Measurements from ENCODE around the gene SMNDC1. TPM values are rescaled to one million over a fixed set of nuclear protein-coding genes. Genes with fewer than 3 reads are reported as not detected.

The SMNDC1 gene
- total RNA-seq, 2 experiments from 2014 or later: 39.7 to 42.4 TPM

- ATAC-seq: no peak
- intact Hi-C loops (cut with micrococcal nuclease): loop anchor here (5.0 kb wide), 1 partner anchor 196 kb away; no protein-coding TSS in a partner anchor
- ChIA-PET CTCF (interaction anchor here (0.7 to 1.6 kb wide), 3 partner anchors 28 to 196 kb away, joined by 3 to 4 read pairs (median 3); no protein-coding TSS in a partner anchor), POLR2A (interaction anchor here (0.6 kb wide), 1 partner anchor 8 kb away, joined by 3 read pairs; no protein-coding TSS in a partner anchor)
- Mint-ChIP-seq H3K4me1 (ENCODE audit: low read depth) (peaks cover 28% of the 10 kb centered on the region), H3K27me3 (peaks cover 2% of the 10 kb centered on the region), H3K36me3 (ENCODE audit: low read depth) (no peaks in the 10 kb centered on the region), H3K27ac (no peak overlapping the region), H3K9me3 (no peaks in the 10 kb centered on the region), H3K4me3 (no peak overlapping the region)
- TF ChIP-seq, protein P1, sequence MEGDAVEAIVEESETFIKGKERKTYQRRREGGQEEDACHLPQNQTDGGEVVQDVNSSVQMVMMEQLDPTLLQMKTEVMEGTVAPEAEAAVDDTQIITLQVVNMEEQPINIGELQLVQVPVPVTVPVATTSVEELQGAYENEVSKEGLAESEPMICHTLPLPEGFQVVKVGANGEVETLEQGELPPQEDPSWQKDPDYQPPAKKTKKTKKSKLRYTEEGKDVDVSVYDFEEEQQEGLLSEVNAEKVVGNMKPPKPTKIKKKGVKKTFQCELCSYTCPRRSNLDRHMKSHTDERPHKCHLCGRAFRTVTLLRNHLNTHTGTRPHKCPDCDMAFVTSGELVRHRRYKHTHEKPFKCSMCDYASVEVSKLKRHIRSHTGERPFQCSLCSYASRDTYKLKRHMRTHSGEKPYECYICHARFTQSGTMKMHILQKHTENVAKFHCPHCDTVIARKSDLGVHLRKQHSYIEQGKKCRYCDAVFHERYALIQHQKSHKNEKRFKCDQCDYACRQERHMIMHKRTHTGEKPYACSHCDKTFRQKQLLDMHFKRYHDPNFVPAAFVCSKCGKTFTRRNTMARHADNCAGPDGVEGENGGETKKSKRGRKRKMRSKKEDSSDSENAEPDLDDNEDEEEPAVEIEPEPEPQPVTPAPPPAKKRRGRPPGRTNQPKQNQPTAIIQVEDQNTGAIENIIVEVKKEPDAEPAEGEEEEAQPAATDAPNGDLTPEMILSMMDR (IDR thresholded peaks at IDR 0.05): no peak
- DNase-seq: no peak
Measured at GRCh38 chr10:110350812-110351211, 46.1 kb upstream of the SMNDC1 start.

GRCh38 chr10:110349831-110350230 lies 45.1 kb upstream of the SMNDC1 start:
- ChIA-PET POLR2A (no interaction called here), CTCF (interaction anchor here (1.1 to 1.5 kb wide), 2 partner anchors 197 to 199 kb away, joined by 3 read pairs; no protein-coding TSS in a partner anchor)
- Mint-ChIP-seq H3K4me3 (no peak overlapping the region), H3K27ac (no peak overlapping the region), H3K9me3 (no peaks in the 10 kb centered on the region), H3K27me3 (peaks cover 5% of the 10 kb centered on the region), H3K4me1 (ENCODE audit: low read depth) (peaks cover 19% of the 10 kb centered on the region), H3K36me3 (ENCODE audit: low read depth) (no peaks in the 10 kb centered on the region)
- no peak for ATAC-seq
- no peak for DNase-seq
- intact Hi-C loops (cut with micrococcal nuclease): loop anchor here (5.0 kb wide), 1 partner anchor 197 kb away; no protein-coding TSS in a partner anchor
- TF ChIP-seq, protein P1 (IDR thresholded peaks at IDR 0.05): no peak

DNA sequence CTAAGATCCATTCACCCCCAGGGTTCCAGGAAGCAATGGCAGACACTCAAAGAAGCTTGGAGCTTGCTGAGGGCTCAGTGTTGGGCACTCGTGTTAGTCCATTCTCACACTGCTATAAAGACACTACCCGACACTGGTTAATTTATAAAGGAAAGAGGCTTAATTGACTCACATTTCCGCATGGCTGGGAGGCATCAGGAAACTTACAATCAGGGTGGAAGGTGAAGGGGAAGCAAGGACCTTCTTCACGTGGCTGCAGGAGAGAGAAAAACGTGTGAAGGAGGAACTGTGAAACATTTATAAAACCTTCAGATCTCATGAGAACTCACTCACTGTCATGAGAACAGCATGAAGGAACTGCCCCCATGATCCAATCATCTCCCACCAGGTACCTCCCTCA lies 44.7 kb upstream of the SMNDC1 start:
- H3K27ac Mint-ChIP-seq: no peak overlapping the region
- CTCF ChIA-PET: interaction anchor here (1.1 to 1.5 kb wide), 2 partner anchors 198 to 199 kb away, joined by 3 read pairs; no protein-coding TSS in a partner anchor
- H3K27me3 Mint-ChIP-seq: peaks cover 8% of the 10 kb centered on the region

GRCh38 chr10:110348336-110348735 lies 43.6 kb upstream of the SMNDC1 start:
- no peak overlapping the region for H3K4me3 Mint-ChIP-seq
- no peak overlapping the region for H3K27ac Mint-ChIP-seq
- no peak for ATAC-seq
- CTCF ChIA-PET: no interaction called here
- H3K27me3 Mint-ChIP-seq: peaks cover 8% of the 10 kb centered on the region
- H3K9me3 Mint-ChIP-seq: no peaks in the 10 kb centered on the region
- TF ChIP-seq, protein P1 (IDR thresholded peaks at IDR 0.05): no peak
- peaks cover 4% of the 10 kb centered on the region for H3K4me1 Mint-ChIP-seq (ENCODE audit: low read depth)
- POLR2A ChIA-PET: no interaction called here
- no peak for DNase-seq
- intact Hi-C loops (cut with micrococcal nuclease): no loop called here
- H3K36me3 Mint-ChIP-seq (ENCODE audit: low read depth): no peaks in the 10 kb centered on the region

More for the DNA sequence above, 44.7 kb upstream of the SMNDC1 start:
- TF ChIP-seq, protein P1 (IDR thresholded peaks at IDR 0.05): no peak
- Mint-ChIP-seq H3K9me3 (no peaks in the 10 kb centered on the region), H3K36me3 (ENCODE audit: low read depth) (no peaks in the 10 kb centered on the region), H3K4me3 (no peak overlapping the region), H3K4me1 (ENCODE audit: low read depth) (peaks cover 14% of the 10 kb centered on the region)
- DNase-seq (no peak), ATAC-seq (no peak)
- intact Hi-C loops (cut with micrococcal nuclease): no loop called here
- POLR2A ChIA-PET: no interaction called here

- intact Hi-C loops (cut with micrococcal nuclease): no loop called here
Measured at GRCh38 chr10:110346914-110347313, 42.2 kb upstream of the SMNDC1 start.

More at GRCh38 chr10:110346914-110347313, 42.2 kb upstream of the SMNDC1 start:
- Mint-ChIP-seq H3K4me1 (ENCODE audit: low read depth) (no peaks in the 10 kb centered on the region), H3K27me3 (peaks cover 11% of the 10 kb centered on the region), H3K27ac (no peak overlapping the region), H3K9me3 (no peaks in the 10 kb centered on the region), H3K36me3 (ENCODE audit: low read depth) (no peaks in the 10 kb centered on the region), H3K4me3 (no peak overlapping the region)
- TF ChIP-seq, protein P1 (IDR thresholded peaks at IDR 0.05): no peak
- ChIA-PET CTCF (interaction anchor here (0.6 to 3.5 kb wide), 3 partner anchors 8 to 200 kb away, joined by 3 to 21 read pairs (median 4); no protein-coding TSS in a partner anchor), POLR2A (interaction anchor here (0.9 kb wide), 2 partner anchors 157 to 220 kb away, joined by 3 read pairs; partner anchors contain the start of gene SMC3)
- ATAC-seq (no peak), DNase-seq (no peak)

All from activated CD8-positive, alpha-beta T cell treated with anti-CD3 and anti-CD28 coated beads for 36 hours (primary cell).